ENCODE data around the gene NTNG1.

NTNG1 gene

DNA sequence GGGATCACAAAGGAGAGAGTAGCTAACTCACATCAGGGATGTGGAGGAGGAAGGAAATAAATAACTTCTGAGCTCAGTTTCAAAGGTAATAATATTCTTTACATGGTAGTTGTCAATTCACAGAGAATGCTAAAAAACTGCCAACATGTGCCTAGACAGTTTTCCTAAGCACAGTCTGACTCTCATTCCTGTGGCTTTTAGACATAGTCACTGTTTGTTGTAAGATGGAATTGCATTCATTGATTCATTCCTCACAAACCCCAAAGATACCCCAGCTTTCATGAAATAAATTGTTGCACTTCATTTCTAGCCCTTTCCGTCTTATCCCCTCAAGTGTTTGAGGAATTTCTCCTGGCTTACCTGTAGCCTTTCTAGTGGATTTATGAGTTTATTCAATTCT lies 263.9 kb downstream of the NTNG1 start:
- DNase-seq (ENCODE audit: low read depth in 2 of 2): no peak

DNA sequence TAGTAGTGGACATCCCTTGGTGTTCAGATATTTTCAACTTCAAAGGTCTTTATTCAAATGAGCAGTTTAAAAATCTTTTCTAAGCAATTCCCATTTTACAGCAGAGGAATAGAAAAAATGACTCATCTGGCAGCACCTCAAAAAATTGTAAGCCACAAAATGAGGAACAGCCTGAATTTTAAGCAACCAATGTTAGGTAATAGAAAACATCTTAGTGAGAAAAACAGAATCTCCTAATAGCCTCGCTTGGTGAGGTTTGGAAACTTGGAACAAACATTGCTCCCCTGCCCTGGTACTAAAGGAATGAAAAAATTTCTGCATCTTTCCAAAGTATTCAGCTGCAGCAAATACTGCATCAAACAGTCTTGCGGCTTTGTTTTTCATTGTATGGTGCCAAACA lies 264.4 kb downstream of the NTNG1 start:
- no peak for DNase-seq (ENCODE audit: low read depth in 2 of 2)

DNA sequence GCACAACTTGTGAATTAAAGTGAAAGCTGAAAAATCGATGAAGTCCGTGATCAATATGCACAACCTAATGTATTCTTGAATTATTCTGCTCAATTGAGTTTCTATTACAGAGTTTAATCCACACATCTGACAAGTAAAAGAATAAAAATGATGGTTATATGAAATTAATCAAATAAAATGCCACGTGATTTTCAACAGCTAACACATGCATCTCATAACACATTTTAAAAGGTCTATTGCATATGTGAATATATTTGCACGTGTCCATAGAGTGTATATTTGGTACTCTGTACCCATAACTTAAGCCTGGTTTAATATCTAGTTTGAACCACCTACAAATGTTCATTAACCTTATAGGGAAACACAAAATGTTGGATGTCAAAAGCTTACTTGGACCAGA lies 266.2 kb downstream of the NTNG1 start:
- no peak for DNase-seq (ENCODE audit: low read depth in 2 of 2)

DNA sequence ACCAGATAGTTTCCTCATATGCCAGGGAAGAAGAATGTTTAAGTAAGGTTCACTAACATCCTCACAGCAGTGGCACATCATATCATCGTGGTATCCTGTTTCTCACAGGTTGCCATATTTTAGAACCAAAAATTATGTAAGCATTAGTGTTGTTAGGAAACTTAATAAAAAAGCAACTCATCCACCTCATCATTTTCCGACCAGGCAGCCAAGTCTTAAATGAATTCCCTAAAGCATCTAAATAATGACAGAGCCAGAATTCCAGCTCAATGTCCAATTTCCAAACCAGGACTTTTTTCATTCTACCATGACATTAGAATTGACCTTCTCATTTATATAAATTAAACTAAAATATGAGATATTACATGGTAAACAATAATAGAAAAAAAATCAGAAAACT lies 272.7 kb downstream of the NTNG1 start:
- no peak for DNase-seq (ENCODE audit: low read depth in 2 of 2)

DNA sequence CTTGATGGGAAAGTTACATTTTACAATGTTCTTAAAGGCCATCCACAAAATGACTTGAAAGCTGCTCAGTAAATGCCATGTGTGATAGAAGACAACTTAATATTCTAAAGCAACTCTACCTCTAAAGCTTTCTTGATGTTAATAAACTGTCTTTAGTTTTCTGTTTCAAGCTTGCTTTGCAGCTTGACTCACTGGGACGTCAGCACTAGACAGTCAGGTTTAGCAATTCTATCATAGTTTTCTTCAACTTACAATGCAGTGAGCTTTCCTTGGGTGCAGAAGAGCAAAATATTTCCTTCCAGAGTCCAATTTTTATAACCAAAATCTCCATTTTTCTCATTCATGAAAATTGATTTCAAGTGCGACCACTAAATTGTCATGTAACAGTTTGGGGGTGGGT lies 273.1 kb downstream of the NTNG1 start:
- no peak for DNase-seq (ENCODE audit: low read depth in 2 of 2)

DNA sequence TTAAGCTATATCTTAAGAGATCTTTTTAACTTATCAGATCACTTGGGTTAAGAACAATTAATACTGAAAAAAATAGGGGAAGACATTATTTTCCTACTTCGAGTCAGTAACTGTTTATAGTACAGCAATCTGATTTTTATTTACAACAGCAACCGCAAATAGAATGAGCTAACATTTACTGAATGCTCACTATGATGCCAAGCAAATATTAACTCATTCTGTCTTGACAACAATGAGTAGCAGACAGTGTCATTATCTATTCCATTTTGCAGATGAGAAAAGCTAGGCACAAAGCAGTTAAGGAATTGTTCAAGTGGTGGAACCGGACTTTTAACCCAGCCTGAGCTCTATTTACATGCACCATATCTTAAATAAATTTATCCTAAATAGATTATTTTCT lies 273.7 kb downstream of the NTNG1 start:
- no peak for DNase-seq (ENCODE audit: low read depth in 2 of 2)

DNA sequence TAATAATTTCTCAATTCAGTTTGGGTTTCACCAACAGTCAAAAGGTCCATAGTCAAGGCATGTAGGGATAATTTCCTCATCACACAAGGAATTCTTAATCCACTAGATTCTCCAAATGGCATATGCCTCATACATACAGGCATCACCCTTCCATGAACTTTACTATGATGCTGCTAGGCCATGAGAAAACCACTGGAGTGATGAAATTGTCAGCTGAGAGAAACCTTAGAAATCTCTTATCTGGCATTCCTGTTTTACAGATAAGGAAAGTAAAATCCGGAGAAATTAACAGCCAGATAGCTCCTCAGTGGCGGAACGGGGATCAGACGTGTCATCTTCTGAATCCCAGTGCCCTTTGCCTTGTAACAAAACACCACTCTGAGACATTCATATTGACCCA lies 274.4 kb downstream of the NTNG1 start:
- no peak for DNase-seq (ENCODE audit: low read depth in 2 of 2)

DNA sequence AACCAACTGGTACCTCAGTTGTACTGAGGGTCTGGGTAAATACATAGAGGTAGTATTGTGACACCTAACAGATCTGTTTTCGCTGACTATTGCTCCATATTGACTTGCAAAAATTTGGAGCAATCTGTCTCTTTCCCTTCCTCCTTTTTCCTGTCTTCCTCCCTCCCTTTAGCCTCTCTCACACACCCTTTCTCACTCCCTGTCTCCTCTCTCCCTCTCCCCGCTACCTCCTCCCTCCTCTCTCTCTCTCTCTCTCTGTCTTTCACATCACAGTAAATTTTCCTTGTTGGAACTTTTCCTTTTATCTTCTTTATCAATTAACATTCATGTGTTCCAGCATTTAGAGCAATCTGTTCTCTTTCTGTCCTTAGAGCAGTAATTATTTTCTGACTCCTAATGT lies 278.2 kb downstream of the NTNG1 start:
- no peak for DNase-seq (ENCODE audit: low read depth in 2 of 2)

DNA sequence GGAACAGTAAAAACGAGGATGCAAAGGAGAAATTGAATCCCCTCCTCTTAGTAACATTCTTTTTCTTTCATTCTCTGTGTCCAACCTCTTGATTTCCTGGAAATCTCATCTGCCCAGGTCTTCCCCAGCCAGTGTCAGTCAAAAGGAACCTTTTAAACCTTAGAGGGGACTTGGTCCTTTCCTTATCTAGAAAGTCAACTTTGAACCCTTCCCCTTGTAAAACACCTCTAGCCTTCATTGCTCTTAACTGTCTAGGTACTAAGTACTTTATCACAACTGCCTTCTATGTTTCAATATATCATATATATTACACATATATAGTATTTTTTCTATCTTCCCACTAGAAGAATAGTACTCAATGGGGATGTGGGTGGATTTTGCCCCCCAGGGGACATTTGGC lies 282.1 kb downstream of the NTNG1 start:
- DNase-seq (ENCODE audit: low read depth in 2 of 2): no peak

DNA sequence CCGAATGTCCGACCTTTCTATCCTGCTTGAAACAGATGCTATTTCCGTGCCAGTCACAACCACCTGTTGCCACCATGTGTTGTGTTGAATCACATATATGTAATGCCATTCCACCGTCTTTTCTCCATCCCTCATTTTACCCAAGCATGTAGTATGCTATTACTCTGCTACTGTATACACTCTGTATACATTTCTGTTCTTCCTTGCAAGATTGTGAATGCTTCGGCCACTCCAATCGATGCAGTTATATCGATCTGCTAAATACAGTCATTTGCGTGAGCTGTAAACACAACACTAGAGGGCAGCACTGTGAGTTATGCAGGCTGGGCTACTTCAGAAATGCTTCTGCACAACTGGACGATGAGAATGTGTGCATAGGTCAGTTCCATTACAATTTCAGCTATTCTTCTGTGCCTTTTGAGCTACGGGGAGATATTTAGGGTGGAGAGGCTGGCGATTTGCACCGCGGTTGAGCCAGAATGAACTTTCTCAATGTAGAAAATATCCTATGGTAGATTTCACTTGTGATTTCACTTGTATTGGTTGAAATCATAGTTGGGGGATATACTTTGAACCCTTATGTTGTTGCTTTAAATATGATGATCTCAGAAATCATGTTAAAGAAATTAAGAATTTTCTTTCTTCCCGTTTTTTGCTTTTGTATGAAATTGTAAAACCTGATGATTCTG lies 289.8 kb downstream of the NTNG1 start:
- no peak for DNase-seq (ENCODE audit: low read depth in 2 of 2)

DNA sequence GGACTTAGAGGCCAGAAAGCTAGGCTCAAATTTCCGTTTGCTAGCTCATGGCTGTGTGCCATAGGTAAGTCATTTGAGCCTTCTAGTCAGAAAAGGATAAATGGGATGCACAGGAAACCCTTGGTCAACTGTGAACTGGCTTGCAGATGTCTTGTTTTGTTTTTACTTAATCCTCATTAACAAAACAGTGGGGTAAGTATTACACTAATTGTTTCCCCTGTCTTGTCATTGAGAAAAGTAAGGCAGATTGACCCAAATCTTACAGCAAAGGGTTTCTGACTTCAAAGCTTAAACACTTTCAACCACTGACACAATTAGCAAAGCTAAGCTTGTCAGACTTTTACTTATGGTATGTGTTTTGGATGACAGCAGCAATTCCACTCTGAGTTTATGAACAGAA lies 291.3 kb downstream of the NTNG1 start:
- no peak for DNase-seq (ENCODE audit: low read depth in 2 of 2)

DNA sequence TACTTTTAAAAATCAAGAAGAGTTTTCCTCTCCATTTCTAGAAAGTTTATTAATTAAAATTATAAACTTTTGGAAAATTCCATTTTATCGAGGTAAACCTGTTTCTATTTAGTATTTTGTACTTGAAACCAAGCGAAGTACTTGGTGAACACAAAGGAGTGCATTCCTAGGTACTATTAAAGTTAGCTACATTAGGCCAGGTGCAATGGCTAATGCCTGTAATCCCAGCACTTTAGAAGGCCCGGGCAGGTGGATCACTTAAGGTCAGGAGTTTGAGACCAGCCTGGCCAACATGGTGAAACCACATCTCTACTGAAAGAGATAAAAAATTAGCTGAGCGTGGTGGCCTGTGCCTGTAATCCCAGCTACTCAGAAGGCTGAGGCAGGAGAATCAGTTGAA lies 292.2 kb downstream of the NTNG1 start:
- no peak for DNase-seq (ENCODE audit: low read depth in 2 of 2)

DNA sequence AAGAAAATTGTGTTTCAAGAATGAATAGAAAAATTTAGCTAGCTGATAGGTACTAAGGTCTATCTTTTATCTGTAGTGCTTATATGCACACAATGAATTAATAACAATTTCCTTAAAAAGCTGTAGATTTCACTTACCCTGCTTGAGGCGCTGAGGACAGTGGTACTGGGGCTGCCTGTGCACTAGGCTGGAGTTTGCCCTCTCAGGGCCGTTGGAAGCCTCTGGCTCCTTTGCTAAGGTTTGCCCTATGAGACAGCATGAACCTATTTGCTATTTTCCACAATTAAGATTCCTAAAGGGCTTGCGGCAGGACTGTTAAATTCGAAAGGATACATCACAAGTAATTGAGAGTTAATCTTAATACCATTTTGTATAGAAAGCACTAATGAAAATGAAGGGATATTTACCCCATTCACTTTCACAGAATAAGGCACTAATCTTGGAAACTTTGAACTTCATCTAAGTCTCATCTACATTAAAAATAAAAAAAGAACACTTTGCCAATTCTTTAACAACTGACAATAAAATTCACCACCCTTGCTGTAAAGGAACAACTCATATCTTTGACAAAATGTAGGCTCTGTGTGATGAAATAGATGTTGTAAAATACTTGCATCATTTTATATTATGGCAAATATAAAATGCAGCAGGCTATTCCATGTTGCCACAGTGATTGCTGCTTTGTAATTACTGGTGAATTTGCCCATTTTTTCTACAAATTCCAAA lies 293.0 kb downstream of the NTNG1 start:
- DNase-seq (ENCODE audit: low read depth in 2 of 2): no peak

DNA sequence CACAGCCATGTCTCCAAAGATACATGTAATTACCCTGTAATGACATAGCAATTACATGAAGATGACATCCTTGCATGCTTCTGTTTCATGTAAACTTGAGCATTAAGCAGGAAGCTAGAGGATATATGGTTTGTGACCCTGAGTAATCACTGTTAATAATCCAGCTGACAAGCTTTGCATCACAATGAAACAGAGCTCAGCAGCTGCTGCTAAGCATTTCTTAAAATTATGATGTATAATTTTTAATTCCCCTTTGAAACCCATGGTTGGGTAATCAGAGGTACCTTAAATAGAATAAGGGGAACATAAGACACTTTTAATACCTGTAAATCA lies 293.5 kb downstream of the NTNG1 start:
- no peak for DNase-seq (ENCODE audit: low read depth in 2 of 2)

DNA sequence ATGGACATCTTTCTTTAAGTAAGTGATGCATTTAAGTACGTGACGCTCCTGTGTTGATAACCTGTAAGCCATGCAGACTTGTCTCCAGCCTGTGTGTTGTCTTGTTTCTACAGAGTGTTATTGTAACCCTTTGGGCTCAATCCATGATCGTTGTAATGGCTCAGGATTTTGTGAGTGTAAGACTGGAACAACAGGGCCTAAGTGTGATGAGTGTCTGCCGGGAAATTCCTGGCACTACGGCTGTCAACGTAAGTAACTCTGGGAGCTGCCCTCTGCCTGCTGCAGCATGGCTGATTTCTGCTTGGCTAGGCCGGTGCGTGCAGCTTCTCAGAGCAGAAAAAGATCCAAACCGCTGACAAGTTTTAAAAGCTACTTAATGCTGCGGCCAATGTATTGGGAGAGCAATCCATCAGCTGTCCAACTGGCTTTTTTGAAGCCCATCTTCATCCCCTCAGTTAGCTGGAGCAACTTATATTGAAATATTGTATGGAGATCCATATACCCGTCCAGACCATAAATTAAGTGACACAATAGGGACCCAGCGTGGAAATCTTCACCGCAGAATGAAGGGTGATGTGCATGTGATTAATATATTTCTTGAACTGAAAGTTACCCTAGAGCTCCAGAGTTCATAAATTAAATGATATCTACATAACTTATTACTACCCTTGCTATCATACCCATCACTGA lies 295.9 kb downstream of the NTNG1 start:
- DNase-seq (ENCODE audit: low read depth in 2 of 2): no peak

DNA sequence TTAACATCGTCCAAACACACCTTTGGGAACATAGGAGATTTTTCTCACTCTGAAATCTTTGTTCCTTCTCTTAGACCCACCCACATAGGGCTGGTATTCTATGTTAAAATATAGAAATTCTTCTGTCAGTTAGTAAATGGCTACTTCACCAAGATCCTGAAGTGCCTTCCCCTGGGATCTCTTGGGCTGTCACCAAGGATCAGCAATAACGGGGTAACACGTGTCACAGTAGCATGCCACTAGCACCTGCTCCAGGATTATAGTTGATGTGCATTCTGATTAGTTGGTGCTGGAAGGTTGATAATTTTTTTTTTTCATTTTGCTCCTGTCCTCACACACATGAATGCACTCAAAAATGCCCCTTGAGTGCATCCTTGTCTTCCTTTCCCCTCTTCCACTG lies 298.7 kb downstream of the NTNG1 start:
- no peak for DNase-seq (ENCODE audit: low read depth in 2 of 2)

DNA sequence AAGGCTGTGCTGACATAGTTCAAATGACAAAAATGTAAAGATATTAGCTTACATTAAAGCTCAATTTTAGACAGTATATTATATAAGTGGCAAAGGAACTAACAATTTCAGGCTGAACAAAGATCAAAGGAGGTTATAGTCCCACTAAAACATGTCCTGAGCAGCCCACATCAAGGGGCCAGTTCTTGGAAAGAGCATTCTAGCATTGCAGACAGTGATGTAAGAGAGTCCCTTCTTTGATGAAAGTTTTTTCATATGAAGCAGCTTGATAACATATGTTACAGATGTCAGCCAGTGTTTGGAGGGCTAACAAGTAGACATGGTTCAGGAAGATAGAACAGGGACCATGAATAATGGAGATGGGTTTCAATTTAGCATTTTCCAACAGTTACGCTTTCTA lies 301.7 kb downstream of the NTNG1 start:
- DNase-seq (ENCODE audit: low read depth in 2 of 2): no peak

DNA sequence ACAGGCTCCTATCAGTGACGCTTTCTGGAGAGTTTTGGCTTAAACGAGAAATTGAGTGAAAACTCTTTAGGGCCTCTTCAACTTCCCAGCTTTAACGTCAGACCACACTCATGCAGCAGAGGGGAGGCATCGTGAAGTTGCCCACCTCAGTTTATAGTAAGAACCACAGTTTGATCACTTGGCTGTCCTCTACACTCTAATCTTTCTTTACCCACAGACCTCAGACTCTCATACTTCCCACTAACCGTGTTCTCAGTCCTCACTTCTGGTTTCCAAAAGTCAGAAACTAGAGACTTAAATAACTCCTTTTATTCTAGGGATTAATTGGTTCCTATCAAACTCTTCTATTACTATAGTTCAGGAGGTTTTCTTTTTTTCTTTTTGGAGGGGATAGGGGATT lies 302.2 kb downstream of the NTNG1 start:
- no peak for DNase-seq (ENCODE audit: low read depth in 2 of 2)

DNA sequence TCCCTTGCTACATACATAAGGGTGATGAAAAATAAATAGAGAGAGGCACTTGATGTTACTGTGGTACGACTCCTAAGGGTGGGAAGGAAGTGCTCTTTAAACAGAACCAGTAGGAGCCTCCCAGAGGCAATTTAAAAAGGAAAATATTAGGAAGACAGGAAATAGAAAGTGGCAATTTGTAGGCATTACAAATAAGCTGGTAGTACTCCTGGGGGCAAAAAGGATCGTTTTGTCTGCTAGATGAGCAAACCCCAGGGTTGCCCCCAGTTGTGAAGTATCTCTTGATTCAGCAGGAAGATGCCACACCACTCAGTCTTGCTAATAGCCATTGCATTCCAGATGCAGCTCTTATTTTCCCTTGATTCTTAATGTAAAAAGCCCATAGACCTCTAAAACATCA lies 303.0 kb downstream of the NTNG1 start:
- no peak for DNase-seq (ENCODE audit: low read depth in 2 of 2)

DNA sequence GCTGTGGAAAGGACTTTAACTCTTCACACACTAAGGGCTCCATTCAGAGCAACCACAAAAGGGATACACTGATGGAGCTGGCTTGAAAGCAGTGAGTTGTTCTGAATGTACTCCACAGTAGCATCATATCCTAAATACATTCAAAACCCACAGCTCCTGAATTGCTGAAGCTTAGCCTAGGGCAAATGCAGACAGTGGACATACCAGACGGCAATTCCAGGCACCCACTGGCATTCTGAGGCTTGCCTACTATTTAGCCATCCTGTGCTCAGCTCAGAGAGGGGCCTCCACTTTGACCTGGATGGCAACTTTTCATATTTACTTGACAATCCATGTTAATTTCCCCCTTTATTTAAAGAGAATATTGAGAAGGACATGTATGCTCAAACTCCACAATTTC lies 303.5 kb downstream of the NTNG1 start:
- no peak for DNase-seq (ENCODE audit: low read depth in 2 of 2)

DNA sequence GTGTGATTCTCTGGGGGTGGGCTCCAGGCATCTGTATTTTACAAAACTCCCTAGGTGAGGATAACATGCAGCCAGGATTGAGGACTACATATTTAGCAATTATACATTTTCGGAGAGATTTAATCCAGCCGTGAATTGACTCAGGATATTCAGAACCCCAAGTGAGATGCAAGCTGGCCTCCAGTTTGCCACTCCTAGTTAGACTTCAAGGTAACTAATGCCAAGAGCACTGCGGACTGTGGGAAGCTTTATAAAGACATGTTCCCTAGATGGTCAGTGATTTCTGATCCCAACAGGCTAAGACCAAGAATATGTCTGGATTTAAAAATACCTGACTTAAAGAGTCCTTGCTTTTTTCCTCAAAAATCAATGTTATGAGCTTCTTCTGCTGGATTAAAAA lies 308.5 kb downstream of the NTNG1 start:
- no peak for DNase-seq (ENCODE audit: low read depth in 2 of 2)

DNA sequence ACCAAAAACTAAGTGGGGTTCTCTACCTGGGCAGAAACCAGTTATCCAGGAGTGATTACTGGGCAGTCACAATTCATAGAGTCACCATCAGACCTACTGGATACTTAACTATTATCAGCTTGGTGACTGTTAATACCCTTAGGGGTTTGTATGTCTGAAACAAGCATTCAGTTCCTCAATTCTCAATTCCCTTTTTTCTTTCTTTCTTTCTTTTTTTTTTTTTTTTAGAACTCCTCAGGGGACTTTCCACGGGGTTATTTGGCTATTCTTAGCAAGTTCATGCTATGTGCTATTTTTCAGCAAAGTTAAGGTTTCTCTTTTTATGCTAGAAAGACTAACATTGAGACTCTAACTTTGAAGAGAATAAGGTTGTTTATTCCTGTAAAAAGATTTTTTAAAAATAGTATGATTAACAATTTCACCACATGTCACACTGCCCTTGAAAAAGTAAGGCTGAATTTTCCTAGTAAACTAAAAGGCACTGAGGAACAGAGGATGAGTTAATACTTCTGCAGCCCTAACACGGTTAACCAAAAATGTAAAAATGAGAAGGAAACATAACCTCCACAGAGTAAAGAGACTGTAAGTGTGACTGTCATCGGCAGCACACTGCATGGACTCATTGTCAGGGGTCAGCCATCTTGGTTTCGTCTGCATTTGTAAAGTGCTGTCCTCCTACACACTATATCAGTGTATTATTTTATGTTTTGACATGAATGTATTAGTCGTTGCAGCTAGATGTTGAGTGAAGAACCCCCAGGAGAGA lies 310.2 kb downstream of the NTNG1 start:
- no peak for DNase-seq (ENCODE audit: low read depth in 2 of 2)

DNA sequence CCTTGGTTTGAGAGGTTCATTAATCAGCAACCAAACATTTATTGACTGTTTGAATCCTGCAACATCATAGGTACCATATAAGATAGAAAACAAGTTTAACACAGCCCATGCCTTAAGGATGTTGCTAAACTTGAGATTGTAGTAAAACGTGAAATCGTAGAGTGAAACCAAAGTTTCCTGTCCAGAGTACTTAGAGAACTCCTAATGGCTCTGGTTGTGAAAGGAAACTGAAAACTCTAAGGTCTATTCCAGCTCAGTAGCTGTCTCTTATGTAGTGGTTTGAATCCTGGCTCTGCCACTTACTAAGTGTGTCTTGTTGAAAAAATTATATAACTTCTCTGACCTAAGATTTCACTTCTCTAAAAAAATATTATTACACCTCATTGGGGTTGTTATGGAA lies 310.9 kb downstream of the NTNG1 start:
- no peak for DNase-seq (ENCODE audit: low read depth in 2 of 2)
